HEK293 (cell line): Measurements from ENCODE around the gene PSG3.

Experiments used
- CTCF ChIA-PET: fragments of 350-600 bp; formaldehyde crosslinking; extraction: SDS; loops from one replicate; lab custom pipeline; 2021; ENCODE audit warnings: antibody characterized with exemption; lab: Yijun Ruan, JAX
- POLR2A ChIA-PET: fragments of 300-600 bp; formaldehyde crosslinking; extraction: SDS; loops from one replicate; lab custom pipeline; 2020; ENCODE audit warnings: antibody characterized with exemption, inconsistent platforms; lab: Yijun Ruan, JAX
- H3K27ac ChIP-seq: fragments of 200-500 bp; sonication (Bioruptor generic); 2 replicates; pipeline ENCODE4 v1.5.1; 2014; ENCODE audit warnings: low read depth, low read length, control low read depth, inconsistent platforms; ENCODE audit errors: extremely low read depth
- H3K36me3 ChIP-seq, 2 experiments: fragments of 200-500 bp in 1 of 2; sonication (Bioruptor generic) in 1 of 2; 1 replicate in 1 of 2; 2 replicates in 1 of 2; pipeline ENCODE4 v1.5.1; 2014 to 2017; ENCODE audit warnings: inconsistent platforms in 2 of 2, low read length in 2 of 2; ENCODE audit not compliant: control insufficient read depth in 2 of 2, insufficient read depth in 1 of 2
- H3K4me1 ChIP-seq: fragments of 200-500 bp; sonication (Bioruptor generic); 2 replicates; pipeline ENCODE4 v1.5.1; 2014; ENCODE audit warnings: mild to moderate bottlenecking, low read length, inconsistent platforms; ENCODE audit not compliant: control insufficient read depth, insufficient read depth
- H3K4me3 ChIP-seq: 2 replicates; pipeline ENCODE4 v1.5.1; 2011; ENCODE audit warnings: low read depth, mild to moderate bottlenecking, control low read depth, low read length, moderate library complexity
- H3K9me3 ChIP-seq: fragments of 200-500 bp; sonication (Bioruptor generic); 2 replicates; pipeline ENCODE4 v1.5.1; 2014; ENCODE audit warnings: low read depth, low read length, inconsistent platforms; ENCODE audit not compliant: control insufficient read depth, insufficient read depth
- CTCF ChIP-seq: fragments of 450-650 bp; formaldehyde crosslinking; IDR thresholded peaks from 2 replicates; pipeline ENCODE4 v1.5.1; 2016; ENCODE audit warnings: missing biosample characterization, missing genetic modification characterization
- HOXD13 ChIP-seq: sonication (generic); formaldehyde crosslinking; IDR thresholded peaks from 2 replicates; pipeline ENCODE4 v1.8.0; 2022; ENCODE audit warnings: missing genetic modification reagents, borderline replicate concordance
- KLF1 ChIP-seq: fragments of 450-650 bp; formaldehyde crosslinking; IDR thresholded peaks from 2 replicates; pipeline ENCODE4 v1.5.1; 2016; ENCODE audit warnings: missing biosample characterization, missing genetic modification characterization
- PRDM1 ChIP-seq: fragments of 450-650 bp; formaldehyde crosslinking; IDR thresholded peaks from 2 replicates; pipeline ENCODE4; 2016; ENCODE audit warnings: missing biosample characterization, missing genetic modification characterization
- REPIN1 ChIP-seq: fragments of 450-650 bp; formaldehyde crosslinking; IDR thresholded peaks from 2 replicates; pipeline ENCODE4 v1.5.1; 2017; ENCODE audit warnings: missing biosample characterization, missing genetic modification characterization, low read depth
- ZBTB17 ChIP-seq: fragments of 450-650 bp; formaldehyde crosslinking; IDR thresholded peaks from 2 replicates; pipeline ENCODE4 v1.5.1; 2016; ENCODE audit warnings: missing biosample characterization, missing genetic modification characterization
- ZBTB48 ChIP-seq: fragments of 450-650 bp; formaldehyde crosslinking; IDR thresholded peaks from 2 replicates; pipeline ENCODE4 v1.5.1; 2016; ENCODE audit warnings: missing biosample characterization, missing genetic modification characterization
- ZNF10 ChIP-seq: fragments of 450-650 bp; formaldehyde crosslinking; IDR thresholded peaks from 2 replicates; pipeline ENCODE4 v1.5.1; 2017; ENCODE audit warnings: missing biosample characterization, missing genetic modification characterization
- ZNF157 ChIP-seq: fragments of 450-650 bp; formaldehyde crosslinking; IDR thresholded peaks from 2 replicates; pipeline ENCODE4 v1.5.1; 2016; ENCODE audit warnings: missing biosample characterization, missing genetic modification characterization
- ZNF202 ChIP-seq: fragments of 450-650 bp; formaldehyde crosslinking; IDR thresholded peaks from 2 replicates; pipeline ENCODE4 v1.5.1; 2016; ENCODE audit warnings: missing biosample characterization, missing genetic modification characterization, borderline replicate concordance
- ZNF211 ChIP-seq: fragments of 450-650 bp; formaldehyde crosslinking; IDR thresholded peaks from 2 replicates; pipeline ENCODE4 v1.5.1; 2016; ENCODE audit warnings: low read depth, missing biosample characterization, missing genetic modification characterization
- ZNF324 ChIP-seq: fragments of 450-650 bp; formaldehyde crosslinking; IDR thresholded peaks from 2 replicates; pipeline ENCODE4 v1.5.1; 2016; ENCODE audit warnings: missing biosample characterization, missing genetic modification characterization
- ZNF391 ChIP-seq: fragments of 450-650 bp; formaldehyde crosslinking; IDR thresholded peaks from 2 replicates; pipeline ENCODE4 v1.5.1; 2016; ENCODE audit warnings: low read depth, missing biosample characterization, missing genetic modification characterization, borderline replicate concordance
- ZNF473 ChIP-seq: fragments of 450-650 bp; formaldehyde crosslinking; IDR thresholded peaks from 2 replicates; pipeline ENCODE4 v1.5.1; 2017; ENCODE audit warnings: missing biosample characterization, missing genetic modification characterization
- ZNF654 ChIP-seq: fragments of 450-650 bp; formaldehyde crosslinking; IDR thresholded peaks from 2 replicates; pipeline ENCODE4 v1.5.1; 2016; ENCODE audit warnings: low read depth, missing biosample characterization, missing genetic modification characterization
- ZNF664 ChIP-seq: fragments of 450-650 bp; formaldehyde crosslinking; IDR thresholded peaks from 2 replicates; pipeline ENCODE4 v1.5.1; 2016; ENCODE audit warnings: missing biosample characterization, missing genetic modification characterization
- ZNF768 ChIP-seq: fragments of 450-650 bp; formaldehyde crosslinking; IDR thresholded peaks from 2 replicates; pipeline ENCODE4 v1.5.1; 2018; ENCODE audit warnings: missing biosample characterization, mild to moderate bottlenecking, missing genetic modification characterization
- ZNF785 ChIP-seq: fragments of 450-650 bp; formaldehyde crosslinking; IDR thresholded peaks from 2 replicates; pipeline ENCODE4 v1.5.1; 2016; ENCODE audit warnings: missing biosample characterization, missing genetic modification characterization
- ZXDB ChIP-seq: fragments of 450-650 bp; formaldehyde crosslinking; IDR thresholded peaks from 2 replicates; pipeline ENCODE4 v1.5.1; 2016; ENCODE audit warnings: missing biosample characterization, missing genetic modification characterization
- TF ChIP-seq, protein P1 (sequence below): fragments of 450-650 bp; formaldehyde crosslinking; conservative IDR thresholded peaks from 2 replicates; pipeline ENCODE4 v1.5.1; 2016; ENCODE audit warnings: low read depth, missing biosample characterization, missing genetic modification characterization

PSG3 gene

GRCh38 chr19:42697884-42698283 is 42.4 kb downstream of the PSG3 start:
- H3K4me3 ChIP-seq, result no peak overlapping the region
- ChIA-PET CTCF (interaction anchor here (1.1 kb wide), 1 partner anchor 101 kb away, joined by 3 read pairs; no protein-coding TSS in a partner anchor), POLR2A (no interaction called here)
- H3K4me1 ChIP-seq, result peaks cover 9% of the 10 kb centered on the region; the same call in 1 of the 2 replicates
- H3K9me3 ChIP-seq, result no peaks in the 10 kb centered on the region
- H3K36me3 ChIP-seq, result no peaks in the 10 kb centered on the region
- no peak overlapping the region for H3K27ac ChIP-seq
- TF ChIP-seq ZNF10 (tag by site-specific recombination), result no peak

DNA sequence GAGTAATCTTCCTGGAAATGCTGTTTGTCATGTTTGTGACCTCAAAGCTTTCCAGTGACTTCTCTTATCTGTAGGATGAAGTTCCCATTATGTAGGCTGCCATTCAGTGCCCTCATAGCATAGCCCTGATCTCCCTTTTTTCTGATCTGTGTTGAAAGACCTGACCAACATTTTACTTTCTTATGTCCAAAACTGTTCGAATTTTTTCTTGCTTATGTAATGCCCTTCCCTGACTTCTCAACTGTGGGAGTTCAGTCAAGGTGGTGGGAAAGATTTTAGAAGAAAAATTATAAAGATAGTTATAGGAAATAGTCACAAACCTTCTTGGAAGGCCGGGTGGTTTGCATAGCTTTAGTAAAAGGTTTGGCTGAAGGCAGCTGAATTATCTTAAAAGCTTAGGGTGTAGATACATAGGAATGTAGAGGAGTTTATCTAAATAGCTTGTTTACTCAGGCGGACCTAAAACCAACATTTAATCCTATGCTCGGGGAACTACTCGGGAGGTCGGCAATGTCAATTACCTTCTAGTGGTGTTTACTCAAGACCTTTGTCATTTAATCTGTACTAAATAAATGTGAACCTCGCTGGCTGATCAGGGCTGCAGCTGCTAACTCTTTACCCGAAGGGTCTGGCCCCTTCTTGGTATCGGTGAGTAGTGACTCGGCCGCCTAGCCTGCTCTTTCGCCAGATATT is 44.3 kb downstream of the PSG3 start:
- no peaks in the 10 kb centered on the region for H3K9me3 ChIP-seq
- H3K4me1 ChIP-seq, result peaks cover 9% of the 10 kb centered on the region; the same call in 1 of the 2 replicates
- ChIA-PET POLR2A (no interaction called here), CTCF (interaction anchor here (0.5 to 5.9 kb wide), 6 partner anchors 11 to 435 kb away, joined by 3 to 34 read pairs (median 3); partner anchors contain the start of gene PSG3)
- no peak overlapping the region for H3K27ac ChIP-seq
- no peaks in the 10 kb centered on the region for H3K36me3 ChIP-seq
- no peak overlapping the region for H3K4me3 ChIP-seq
- no peak for TF ChIP-seq ZXDB
- no peak for TF ChIP-seq ZNF157
- TF ChIP-seq REPIN1 (tag by site-specific recombination), result no peak
- TF ChIP-seq ZNF202 (tag by site-specific recombination), result no peak
- no peak for TF ChIP-seq ZNF473 (tag by site-specific recombination)
- TF ChIP-seq ZNF664, result no peak
- no peak for TF ChIP-seq ZNF211
- no peak for TF ChIP-seq ZNF324 (tag by site-specific recombination)
- TF ChIP-seq HOXD13 (CRISPR knock-in tag), result no peak
- TF ChIP-seq, protein P1, sequence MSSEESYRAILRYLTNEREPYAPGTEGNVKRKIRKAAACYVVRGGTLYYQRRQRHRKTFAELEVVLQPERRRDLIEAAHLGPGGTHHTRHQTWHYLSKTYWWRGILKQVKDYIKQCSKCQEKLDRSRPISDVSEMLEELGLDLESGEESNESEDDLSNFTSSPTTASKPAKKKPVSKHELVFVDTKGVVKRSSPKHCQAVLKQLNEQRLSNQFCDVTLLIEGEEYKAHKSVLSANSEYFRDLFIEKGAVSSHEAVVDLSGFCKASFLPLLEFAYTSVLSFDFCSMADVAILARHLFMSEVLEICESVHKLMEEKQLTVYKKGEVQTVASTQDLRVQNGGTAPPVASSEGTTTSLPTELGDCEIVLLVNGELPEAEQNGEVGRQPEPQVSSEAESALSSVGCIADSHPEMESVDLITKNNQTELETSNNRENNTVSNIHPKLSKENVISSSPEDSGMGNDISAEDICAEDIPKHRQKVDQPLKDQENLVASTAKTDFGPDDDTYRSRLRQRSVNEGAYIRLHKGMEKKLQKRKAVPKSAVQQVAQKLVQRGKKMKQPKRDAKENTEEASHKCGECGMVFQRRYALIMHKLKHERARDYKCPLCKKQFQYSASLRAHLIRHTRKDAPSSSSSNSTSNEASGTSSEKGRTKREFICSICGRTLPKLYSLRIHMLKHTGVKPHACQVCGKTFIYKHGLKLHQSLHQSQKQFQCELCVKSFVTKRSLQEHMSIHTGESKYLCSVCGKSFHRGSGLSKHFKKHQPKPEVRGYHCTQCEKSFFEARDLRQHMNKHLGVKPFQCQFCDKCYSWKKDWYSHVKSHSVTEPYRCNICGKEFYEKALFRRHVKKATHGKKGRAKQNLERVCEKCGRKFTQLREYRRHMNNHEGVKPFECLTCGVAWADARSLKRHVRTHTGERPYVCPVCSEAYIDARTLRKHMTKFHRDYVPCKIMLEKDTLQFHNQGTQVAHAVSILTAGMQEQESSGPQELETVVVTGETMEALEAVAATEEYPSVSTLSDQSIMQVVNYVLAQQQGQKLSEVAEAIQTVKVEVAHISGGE (tag by site-specific recombination), result no peak

DNA sequence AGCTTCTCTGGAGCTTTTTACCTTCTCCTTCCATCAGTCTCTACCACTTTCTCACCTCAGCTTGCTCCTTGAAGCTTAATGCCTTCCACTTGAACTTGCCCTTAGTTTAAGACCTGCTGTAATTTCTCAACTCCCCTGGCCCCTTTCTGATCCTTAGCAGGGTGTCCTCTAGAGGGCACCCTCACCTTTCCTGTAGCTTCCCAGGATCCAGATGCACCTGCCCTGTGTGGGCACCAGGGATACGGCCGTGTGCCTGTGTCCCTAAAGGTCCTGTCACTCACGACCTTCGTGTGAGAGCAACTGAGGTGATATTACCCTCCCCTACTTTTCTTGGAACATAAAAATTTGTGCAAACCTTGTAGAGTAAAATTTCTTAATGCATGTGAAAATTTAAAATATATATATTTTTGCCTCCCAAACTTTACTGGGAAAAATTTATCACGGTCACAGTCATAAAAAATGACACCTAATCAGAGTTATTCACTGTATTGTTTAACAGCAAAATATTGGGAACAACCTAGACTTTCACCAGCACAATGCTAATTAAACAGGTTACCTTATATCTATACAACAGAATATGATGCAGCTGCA is 46.4 kb downstream of the PSG3 start:
- POLR2A ChIA-PET, result no interaction called here
- TF ChIP-seq ZNF391 (tag by site-specific recombination) (no peak), ZNF768 (no peak), ZNF654 (tag by site-specific recombination) (peak; percentile 62), PRDM1 (tag by site-specific recombination) (no peak), KLF1 (tag by site-specific recombination) (no peak), CTCF (peak; percentile 70), ZBTB17 (tag by site-specific recombination) (no peak), ZNF785 (tag by site-specific recombination) (no peak), ZBTB48 (tag by site-specific recombination) (0 out of 2 replicates have a peak, but pooled peaks have one; percentile 29)
- Histone ChIP-seq H3K9me3 (no peaks in the 10 kb centered on the region), H3K4me1 (peaks cover 9% of the 10 kb centered on the region; the same call in 1 of the 2 replicates), H3K36me3 (no peaks in the 10 kb centered on the region), H3K4me3 (no peak overlapping the region), H3K27ac (no peak overlapping the region)
- CTCF ChIA-PET, result interaction anchor here (0.6 to 5.9 kb wide), 39 partner anchors 9 to 252 kb away, joined by 3 to 47 read pairs (median 4); partner anchors contain the start of genes CEACAM1, PSG3 and PSG8
